ENCODE data around the gene LCN10.
"Not testable (repeated sequence)": the region's sequence is repeated elsewhere in the genome, so short reads cannot be mapped to it uniquely, and the experiment has no call there.

LCN10 gene

GRCh38 chr9:136771907-136772415, 29.2 kb upstream of the LCN10 start:
- no peak for DNase-seq

- no peak for DNase-seq
Observed at GRCh38 chr9:136769710-136770191, 27.0 kb upstream of the LCN10 start.

- DNase-seq: peak; percentile 51
Observed at GRCh38 chr9:136766410-136767120, 23.8 kb upstream of the LCN10 start.

- DNase-seq: not testable (repeated sequence)
Observed at GRCh38 chr9:136765745-136766409, 23.1 kb upstream of the LCN10 start.

- no peak for DNase-seq
Observed at GRCh38 chr9:136765041-136765440, 22.3 kb upstream of the LCN10 start.

GRCh38 chr9:136764301-136764891, 21.7 kb upstream of the LCN10 start, which contains the start of gene LCN15:
TSS of gene LCN15 (minus strand) at chr9:136764518. CDS start at chr9:136764488, 30 bp downstream.
- no peak for DNase-seq

GRCh38 chr9:136763649-136764035, 20.9 kb upstream of the LCN10 start:
- DNase-seq: no peak

- DNase-seq: no peak
Observed at GRCh38 chr9:136762915-136763648, 20.3 kb upstream of the LCN10 start.

GRCh38 chr9:136762221-136762691, 19.5 kb upstream of the LCN10 start:
- DNase-seq: no peak

- no peak for DNase-seq
Observed at GRCh38 chr9:136761545-136761981, 18.8 kb upstream of the LCN10 start.

- DNase-seq: peak; percentile 21
Observed at GRCh38 chr9:136760834-136761544, 18.2 kb upstream of the LCN10 start.

- no peak for DNase-seq
Observed at GRCh38 chr9:136760424-136760823, 17.7 kb upstream of the LCN10 start.

- no peak for DNase-seq
Observed at GRCh38 chr9:136759436-136760325, 16.9 kb upstream of the LCN10 start.

- no peak for DNase-seq
Observed at GRCh38 chr9:136759001-136759400, 16.3 kb upstream of the LCN10 start.

GRCh38 chr9:136757751-136758140, 15.0 kb upstream of the LCN10 start:
- no peak for DNase-seq

- no peak for DNase-seq
Observed at GRCh38 chr9:136757328-136757727, 14.6 kb upstream of the LCN10 start.

GRCh38 chr9:136756836-136757235, 14.1 kb upstream of the LCN10 start:
- DNase-seq: no peak

- no peak for DNase-seq
Observed at GRCh38 chr9:136756134-136756438, 13.3 kb upstream of the LCN10 start.

- DNase-seq: not testable (repeated sequence)
Observed at GRCh38 chr9:136755302-136756133, 12.8 kb upstream of the LCN10 start.

GRCh38 chr9:136754626-136755301, 12.0 kb upstream of the LCN10 start:
- no peak for DNase-seq

All from midbrain (tissue), 1 donor.